ENCODE data around the gene EIF4B. TPM values are rescaled to one million over a fixed set of nuclear protein-coding genes. Genes with fewer than 3 reads are reported as not detected.

Gene EIF4B
- total and polyA plus RNA-seq, 2 of the 8 experiments (the other 6 are each of a cell fraction or from before 2014, with no cell fraction given): 269 to 816 TPM

- TF ChIP-seq CHD7 (IDR thresholded peaks at IDR 0.05; ENCODE audit: insufficient replicate concordance, low read length) (no peak), ASH2L (IDR thresholded peaks at IDR 0.05; ENCODE audit: low read length) (no peak), KDM1A (IDR thresholded peaks at IDR 0.05; ENCODE audit: borderline replicate concordance, low read length) (no peak), CEBPB (IDR thresholded peaks at IDR 0.05; ENCODE audit: low read depth, low read length) (no peak), BACH1 (IDR thresholded peaks at IDR 0.05; ENCODE audit: low read length) (no peak), KDM5A (IDR thresholded peaks at IDR 0.05; ENCODE audit: low read length) (no peak), RXRA (IDR thresholded peaks at IDR 0.05; ENCODE audit: insufficient read depth, low read depth, low read length) (no peak)
Observed at GRCh38 chr12:53055471-53056266, 49.4 kb downstream of the EIF4B start (continued).
